Keratinocyte (primary cell): ENCODE data around the gene GIMAP6. TPM values are rescaled to one million over a fixed set of nuclear protein-coding genes. Genes with fewer than 3 reads are reported as not detected.

Experiments used
- DNase-seq: peaks from one replicate; pipeline ENCODE4 v3.0.0-alpha.2; 2011; ENCODE audit warnings: low read depth, missing footprints, low spot score
- FAIRE-seq: peaks from 2 replicates; lab custom pipeline; 2011; peaks lifted over from hg19 to GRCh38; lab: Jason Lieb, UNC
- H2AFZ ChIP-seq: 2 replicates; pipeline ENCODE4 v1.6.0; 2012; ENCODE audit warnings: low read length, control low read depth, inconsistent platforms; ENCODE audit not compliant: control insufficient read depth
- H3K27ac ChIP-seq: 2 replicates; pipeline ENCODE4 v1.5.1; 2011; ENCODE audit warnings: low read length; ENCODE audit not compliant: control insufficient read depth, insufficient read depth
- H3K27me3 ChIP-seq: 3 replicates; pipeline ENCODE4 v1.6.0; 2011; ENCODE audit warnings: low read length; ENCODE audit not compliant: control insufficient read depth, insufficient read depth; ENCODE audit errors: extremely low read depth
- H3K36me3 ChIP-seq, 2 experiments: 2 replicates in 1 of 2; 3 replicates in 1 of 2; pipeline ENCODE4 v1.5.1; 2011; ENCODE audit warnings: low read length in 2 of 2, mild to moderate bottlenecking in 1 of 2; ENCODE audit not compliant: control insufficient read depth in 2 of 2, insufficient read depth in 2 of 2; ENCODE audit errors: extremely low read depth in 1 of 2
- H3K4me1 ChIP-seq: 3 replicates; pipeline ENCODE4 v1.5.1; 2011; ENCODE audit warnings: low read length; ENCODE audit not compliant: control insufficient read depth, insufficient read depth; ENCODE audit errors: extremely low read depth
- H3K4me2 ChIP-seq: 3 replicates; pipeline ENCODE4 v1.6.0; 2011; ENCODE audit warnings: low read depth, low read length; ENCODE audit not compliant: control insufficient read depth, insufficient read depth; ENCODE audit errors: extremely low read depth
- H3K4me3 ChIP-seq, 3 experiments: fragments of 200-600 bp in 1 of 3; sonication (generic) in 1 of 3; 2 replicates in 2 of 3; 3 replicates in 1 of 3; pipeline ENCODE4 v1.5.1; 2011 to 2016; ENCODE audit warnings: low read length in 3 of 3, mild to moderate bottlenecking in 3 of 3, control low read depth in 2 of 3, inconsistent platforms in 1 of 3, low read depth in 1 of 3, mixed read lengths in 1 of 3, mixed run types in 1 of 3, moderate library complexity in 1 of 3; ENCODE audit not compliant: control insufficient read depth in 2 of 3, insufficient read depth in 2 of 3; ENCODE audit errors: extremely low read depth in 1 of 3
- H3K79me2 ChIP-seq: 2 replicates; pipeline ENCODE4 v1.6.0; 2012; ENCODE audit warnings: low read length; ENCODE audit not compliant: control insufficient read depth, insufficient read depth
- H3K9ac ChIP-seq: 3 replicates; pipeline ENCODE4 v1.6.0; 2011; ENCODE audit warnings: low read length; ENCODE audit not compliant: control insufficient read depth, insufficient read depth; ENCODE audit errors: extremely low read depth
- H3K9me1 ChIP-seq: 3 replicates; pipeline ENCODE4 v1.6.0; 2011; ENCODE audit warnings: low read length; ENCODE audit not compliant: control insufficient read depth, insufficient read depth; ENCODE audit errors: extremely low read depth
- H3K9me3 ChIP-seq: 2 replicates; pipeline ENCODE4 v1.5.1; 2012; ENCODE audit warnings: low read depth, low read length; ENCODE audit not compliant: control insufficient read depth
- H4K20me1 ChIP-seq: 3 replicates; pipeline ENCODE4 v1.6.0; 2011; ENCODE audit warnings: low read length; ENCODE audit not compliant: control insufficient read depth, insufficient read depth; ENCODE audit errors: extremely low read depth
- CTCF ChIP-seq, 3 experiments: IDR thresholded peaks in 1 of 3; conservative IDR thresholded peaks in 1 of 3; optimal IDR thresholded peaks in 1 of 3; 2 replicates in 2 of 3; 3 replicates in 1 of 3; pipeline versions ENCODE3 to v1.5.1; 2011; ENCODE audit warnings: low read length in 3 of 3, mild to moderate bottlenecking in 3 of 3, moderate library complexity in 2 of 3, control low read depth in 1 of 3, inconsistent platforms in 1 of 3; ENCODE audit not compliant: insufficient read depth in 2 of 3; ENCODE audit errors: extremely low read depth in 1 of 3
- EZH2 ChIP-seq: IDR thresholded peaks from one replicate; pipeline ENCODE4 v1.6.1; 2012; ENCODE audit warnings: inconsistent platforms, mild to moderate bottlenecking, low read length, moderate library complexity
- dilution Hi-C: fragments of 300-500 bp; cut with MboI; formaldehyde crosslinking; loops from one replicate; pipeline ENCODE4 v1.7.0; 2020; ENCODE audit warnings: low sequenced_read_pairs; ENCODE audit not compliant: extremely low pct_ligation_motif_present
- polyA plus RNA-seq, 5 experiments: library from polyadenylated mRNA; depleted of rRNA in 3 of 5; stranded (reverse) in 3 of 5; stranded (forward) in 1 of 5; unstranded in 1 of 5; fragments of >200 nt; gene quantifications; 1 replicate in 1 of 5; 2 replicates in 3 of 5; 3 replicates in 1 of 5; pipeline versions ENCODE4 v1.2.1 to v1.2.3, GENCODE V29; 2011 to 2012; ENCODE audit warnings: missing spikeins in 2 of 5, low read depth in 1 of 5, low replicate concordance in 1 of 5

The GIMAP6 gene
- polyA plus RNA-seq, 1 donor (not counting 4 experiments of a cell fraction or from before 2014, with no cell fraction given): 0.16 TPM

DNA sequence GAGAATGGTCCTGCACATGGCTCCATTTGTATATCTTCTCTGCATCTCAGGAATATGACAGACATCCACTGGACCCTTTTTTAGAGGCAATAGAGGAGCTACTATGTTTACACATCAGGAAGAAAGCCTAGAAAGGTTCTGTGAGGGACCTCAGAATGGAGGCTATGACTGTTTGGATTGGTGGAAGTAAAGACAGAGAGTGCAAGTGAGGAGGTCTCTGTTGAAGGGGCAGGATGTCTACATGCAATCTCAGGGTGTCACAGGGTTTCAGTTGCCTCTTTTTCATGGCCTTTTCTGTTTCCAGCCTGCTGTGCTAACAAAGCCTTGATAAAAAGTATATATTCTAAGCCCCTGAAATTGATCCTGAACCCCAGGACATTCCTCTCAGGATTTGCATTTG lies 9.7 kb upstream of the GIMAP6 start:
- Histone ChIP-seq H3K79me2 (no peaks in the 10 kb centered on the region), H3K36me3 (no peaks in the 10 kb centered on the region), H3K4me2 (no peak overlapping the region), H3K27ac (no peak overlapping the region), H4K20me1 (no peaks in the 10 kb centered on the region), H3K4me1 (no peaks in the 10 kb centered on the region), H2AFZ (no peak overlapping the region), H3K9me1 (no peaks in the 10 kb centered on the region), H3K9me3 (no peaks in the 10 kb centered on the region), H3K9ac (no peak overlapping the region), H3K4me3 (no peak overlapping the region), H3K27me3 (no peaks in the 10 kb centered on the region)
- DNase-seq: no peak
- dilution Hi-C loops: no loop called here
- no peak for FAIRE-seq
- no peak for TF ChIP-seq EZH2
- no peak for TF ChIP-seq CTCF (optimal IDR thresholded peaks at IDR 0.05 in 1 of 3, IDR thresholded peaks at IDR 0.05 in 1 of 3, conservative IDR thresholded peaks at IDR 0.05 in 1 of 3; ENCODE audit: extremely low read depth in 1 of 3, insufficient read depth in 2 of 3, low read length in 3 of 3)

GRCh38 chr7:150633926-150634325 lies 1.7 kb upstream of the GIMAP6 start:
- TF ChIP-seq CTCF (optimal IDR thresholded peaks at IDR 0.05 in 1 of 3, IDR thresholded peaks at IDR 0.05 in 1 of 3, conservative IDR thresholded peaks at IDR 0.05 in 1 of 3; ENCODE audit: extremely low read depth in 1 of 3, insufficient read depth in 2 of 3, low read length in 3 of 3) (no peak), EZH2 (no peak)
- no peak for FAIRE-seq
- H3K9ac ChIP-seq: no peak overlapping the region
- no peaks in the 10 kb centered on the region for H3K9me3 ChIP-seq
- no peak for DNase-seq
- no peaks in the 10 kb centered on the region for H3K36me3 ChIP-seq
- no peaks in the 10 kb centered on the region for H3K9me1 ChIP-seq
- no peak overlapping the region for H3K27ac ChIP-seq
- no peaks in the 10 kb centered on the region for H4K20me1 ChIP-seq
- no peaks in the 10 kb centered on the region for H3K79me2 ChIP-seq
- H2AFZ ChIP-seq: no peak overlapping the region
- H3K4me3 ChIP-seq: no peak overlapping the region
- no peak overlapping the region for H3K4me2 ChIP-seq
- peaks cover 8% of the 10 kb centered on the region for H3K4me1 ChIP-seq
- dilution Hi-C loops: no loop called here
- H3K27me3 ChIP-seq: no peaks in the 10 kb centered on the region
